RWPE1 (cell line): ENCODE data around the gene PHACTR3.

Experiments used
- CTCF ChIA-PET: fragments of 350-600 bp; sonication (Branson Sonifier 250); formaldehyde crosslinking; extraction: SDS; loops from one replicate; lab custom pipeline; 2021; lab: Yijun Ruan, JAX
- POLR2A ChIA-PET: fragments of 400-600 bp; formaldehyde crosslinking; extraction: SDS; loops from one replicate; lab custom pipeline; 2020; ENCODE audit warnings: antibody characterized with exemption; ENCODE audit not compliant: low non-redundant PET; lab: Yijun Ruan, JAX
- DNase-seq: peaks from one replicate; pipeline ENCODE4 v3.0.0; 2012; ENCODE audit warnings: low spot score
- H3K27ac ChIP-seq: fragments of 450-650 bp; 2 replicates; pipeline ENCODE4 v1.5.1; 2017
- TF ChIP-seq, protein P1 (sequence below): fragments of 450-650 bp; conservative IDR thresholded peaks from 2 replicates; pipeline ENCODE4 v1.5.1; 2017; ENCODE audit warnings: low read depth, mild to moderate bottlenecking

Gene PHACTR3

GRCh38 chr20:59822291-59823029, 218.1 kb downstream of the PHACTR3 start:
- H3K27ac ChIP-seq: no peak overlapping the region
- TF ChIP-seq, protein P1, sequence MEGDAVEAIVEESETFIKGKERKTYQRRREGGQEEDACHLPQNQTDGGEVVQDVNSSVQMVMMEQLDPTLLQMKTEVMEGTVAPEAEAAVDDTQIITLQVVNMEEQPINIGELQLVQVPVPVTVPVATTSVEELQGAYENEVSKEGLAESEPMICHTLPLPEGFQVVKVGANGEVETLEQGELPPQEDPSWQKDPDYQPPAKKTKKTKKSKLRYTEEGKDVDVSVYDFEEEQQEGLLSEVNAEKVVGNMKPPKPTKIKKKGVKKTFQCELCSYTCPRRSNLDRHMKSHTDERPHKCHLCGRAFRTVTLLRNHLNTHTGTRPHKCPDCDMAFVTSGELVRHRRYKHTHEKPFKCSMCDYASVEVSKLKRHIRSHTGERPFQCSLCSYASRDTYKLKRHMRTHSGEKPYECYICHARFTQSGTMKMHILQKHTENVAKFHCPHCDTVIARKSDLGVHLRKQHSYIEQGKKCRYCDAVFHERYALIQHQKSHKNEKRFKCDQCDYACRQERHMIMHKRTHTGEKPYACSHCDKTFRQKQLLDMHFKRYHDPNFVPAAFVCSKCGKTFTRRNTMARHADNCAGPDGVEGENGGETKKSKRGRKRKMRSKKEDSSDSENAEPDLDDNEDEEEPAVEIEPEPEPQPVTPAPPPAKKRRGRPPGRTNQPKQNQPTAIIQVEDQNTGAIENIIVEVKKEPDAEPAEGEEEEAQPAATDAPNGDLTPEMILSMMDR: no peak
- no peak for DNase-seq
- CTCF ChIA-PET: no interaction called here
- POLR2A ChIA-PET: no interaction called here

- ChIA-PET CTCF (no interaction called here), POLR2A (no interaction called here)
- no peak for DNase-seq
- no peak overlapping the region for H3K27ac ChIP-seq
- TF ChIP-seq, protein P1: no peak
Observed at GRCh38 chr20:59823030-59823423, 218.7 kb downstream of the PHACTR3 start.

DNA sequence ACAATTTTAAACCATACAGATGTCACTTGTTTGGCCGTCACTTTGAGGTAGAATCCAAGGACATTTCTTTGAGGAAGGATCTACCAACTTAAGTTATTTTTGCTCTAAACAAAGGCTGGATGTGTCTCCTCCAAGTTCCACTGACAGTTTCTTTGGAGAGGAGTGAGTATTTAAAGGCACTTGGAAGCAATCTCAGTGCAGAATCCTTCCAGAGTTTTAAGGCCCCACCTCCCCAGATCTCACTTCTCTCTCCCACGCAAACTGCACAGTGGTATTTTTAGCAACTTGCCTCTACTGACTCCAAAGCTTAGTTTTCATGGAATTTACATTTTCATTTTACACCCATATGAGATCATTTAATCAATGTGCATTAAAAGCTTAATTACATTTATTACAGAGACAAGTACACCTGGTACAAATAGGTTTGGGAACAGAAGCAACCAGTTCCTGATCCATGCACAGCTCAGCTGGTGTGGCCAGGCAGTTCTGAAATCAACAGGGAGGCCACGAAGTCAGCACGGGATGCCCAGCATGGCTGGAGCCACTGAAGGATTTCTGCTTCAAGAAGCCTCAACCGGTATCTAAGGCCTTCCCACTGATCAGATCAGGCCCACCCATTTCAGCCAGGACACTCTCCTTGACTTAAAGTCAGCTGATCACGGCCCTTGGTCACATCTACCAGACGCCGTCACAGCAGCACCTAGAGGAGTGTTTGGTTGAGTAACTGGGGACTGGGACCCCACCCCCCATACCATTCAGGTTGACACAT, 219.3 kb downstream of the PHACTR3 start:
- H3K27ac ChIP-seq: no peak overlapping the region
- ChIA-PET CTCF (no interaction called here), POLR2A (no interaction called here)
- DNase-seq: no peak
- TF ChIP-seq, protein P1: no peak

DNA sequence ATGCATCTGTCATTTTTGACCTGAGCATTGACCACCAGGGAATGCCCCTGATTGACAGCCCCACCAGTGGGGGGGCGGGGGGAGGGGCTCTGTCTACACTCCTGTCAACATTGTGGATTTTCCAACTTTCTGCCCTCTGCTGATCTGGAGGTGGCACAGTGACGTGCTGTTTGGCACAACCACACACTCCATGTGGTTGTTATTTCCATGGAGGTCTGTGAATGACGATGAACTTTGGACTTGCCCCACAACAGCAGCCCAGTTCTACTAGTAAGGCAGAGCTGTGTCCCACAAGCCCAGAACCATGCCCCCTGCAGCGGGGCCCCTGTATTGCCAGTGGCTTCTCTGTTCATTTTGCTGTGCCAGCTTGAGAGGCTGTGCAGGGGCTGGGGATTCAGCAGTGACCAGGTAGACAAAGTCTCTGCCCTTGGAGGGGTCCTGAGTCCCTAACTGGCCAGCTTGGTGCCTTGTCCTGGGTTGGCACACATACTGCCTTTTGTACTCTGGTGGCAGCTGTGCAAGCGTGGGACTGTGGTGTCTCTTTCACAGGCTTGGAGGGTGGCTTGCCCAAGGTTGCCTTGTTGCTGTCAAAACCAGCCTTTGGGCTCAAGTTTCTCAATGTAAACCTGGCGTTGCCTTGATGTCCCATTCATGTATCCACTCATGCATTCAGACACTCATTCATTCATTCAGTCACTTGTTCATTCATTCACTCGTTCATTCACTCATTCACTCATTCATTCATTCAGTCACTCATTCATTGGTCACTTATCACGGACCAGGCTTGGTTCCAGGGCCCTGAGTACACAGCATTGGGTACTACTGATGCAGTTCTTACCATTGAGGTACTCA, 220.6 kb downstream of the PHACTR3 start:
- no peak for DNase-seq
- ChIA-PET CTCF (interaction anchor here (0.6 kb wide), 1 partner anchor 15 kb away, joined by 3 read pairs; no protein-coding TSS in a partner anchor), POLR2A (interaction anchor here (0.5 kb wide), 1 partner anchor 11 kb away, joined by 6 read pairs; no protein-coding TSS in a partner anchor)
- peak overlapping the region; percentile 93 for H3K27ac ChIP-seq
- TF ChIP-seq, protein P1: no peak

DNA sequence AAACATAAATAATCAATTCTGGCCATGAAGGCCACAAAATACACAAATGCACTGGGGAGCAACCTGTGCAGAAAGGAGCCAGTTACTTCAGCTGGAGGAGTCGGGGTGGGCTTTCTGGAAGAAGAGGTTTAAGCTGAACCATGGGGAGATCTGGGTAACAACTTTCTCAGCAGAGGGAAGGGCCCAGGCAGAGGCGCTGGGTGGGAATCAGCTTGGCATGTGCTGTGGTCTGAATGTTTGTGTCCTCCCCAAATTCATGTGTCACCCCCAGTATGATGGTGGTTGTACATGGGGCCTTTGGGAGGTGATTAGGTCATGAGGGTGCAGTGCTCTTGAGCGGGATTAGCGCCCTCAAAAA, 221.2 kb downstream of the PHACTR3 start:
- DNase-seq: no peak
- POLR2A ChIA-PET: interaction anchor here (0.5 kb wide), 1 partner anchor 11 kb away, joined by 6 read pairs; no protein-coding TSS in a partner anchor
- CTCF ChIA-PET: interaction anchor here (0.6 to 1.1 kb wide), 5 partner anchors 15 to 56 kb away, joined by 3 to 7 read pairs (median 3); no protein-coding TSS in a partner anchor
- TF ChIP-seq, protein P1: no peak
- peak overlapping the region; percentile 93 for H3K27ac ChIP-seq
